Measurements from ENCODE around the gene NRG4.

- TF ChIP-seq POLR2A (IDR thresholded peaks at IDR 0.05; ENCODE audit: low read length), result no peak
- no peak for TF ChIP-seq GATA1 (IDR thresholded peaks at IDR 0.05; ENCODE audit: low read depth, low read length)
These were observed 44.7 kb upstream of the NRG4 start for GRCh38 chr15:76056931-76057330.

All from erythroblast (primary cell).